Measurements from ENCODE around the gene PHACTR1.
"Not testable (repeated sequence)": the region's sequence is repeated elsewhere in the genome, so short reads cannot be mapped to it uniquely, and the experiment has no call there.

Gene PHACTR1

GRCh38 chr6:13234130-13234529 is 517.6 kb downstream of the PHACTR1 start:
- DNase-seq (ENCODE audit: low read depth, low spot score): no peak

GRCh38 chr6:13235339-13235738 is 518.8 kb downstream of the PHACTR1 start:
- no peak for DNase-seq (ENCODE audit: low read depth, low spot score)

DNA sequence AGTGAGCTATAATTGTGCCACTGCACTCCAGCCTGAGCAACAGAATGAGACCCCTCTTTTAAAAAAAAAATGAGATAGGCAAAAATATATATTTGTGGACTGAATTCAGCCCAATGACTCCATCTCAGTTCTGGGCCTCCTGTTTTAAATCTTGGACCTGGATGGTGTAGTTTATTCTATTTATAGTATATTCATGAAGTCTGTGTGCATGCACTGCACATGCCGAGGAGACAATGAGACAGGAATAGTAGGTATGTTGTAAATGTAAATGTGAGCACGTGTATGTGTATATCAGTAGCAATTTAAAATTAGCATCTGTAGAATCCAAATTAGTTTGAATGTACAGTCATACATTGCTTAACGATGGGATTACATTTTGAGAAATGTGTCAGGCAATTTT is 520.8 kb downstream of the PHACTR1 start:
- no peak for DNase-seq (ENCODE audit: low read depth, low spot score)

- no peak for DNase-seq (ENCODE audit: low read depth, low spot score)
Measured at GRCh38 chr6:13238017-13238416, 521.5 kb downstream of the PHACTR1 start.

GRCh38 chr6:13238640-13239216 is 522.2 kb downstream of the PHACTR1 start:
- no peak for DNase-seq (ENCODE audit: low read depth, low spot score)

- no peak for DNase-seq (ENCODE audit: low read depth, low spot score)
Measured at GRCh38 chr6:13239530-13240455, 523.2 kb downstream of the PHACTR1 start.

DNA sequence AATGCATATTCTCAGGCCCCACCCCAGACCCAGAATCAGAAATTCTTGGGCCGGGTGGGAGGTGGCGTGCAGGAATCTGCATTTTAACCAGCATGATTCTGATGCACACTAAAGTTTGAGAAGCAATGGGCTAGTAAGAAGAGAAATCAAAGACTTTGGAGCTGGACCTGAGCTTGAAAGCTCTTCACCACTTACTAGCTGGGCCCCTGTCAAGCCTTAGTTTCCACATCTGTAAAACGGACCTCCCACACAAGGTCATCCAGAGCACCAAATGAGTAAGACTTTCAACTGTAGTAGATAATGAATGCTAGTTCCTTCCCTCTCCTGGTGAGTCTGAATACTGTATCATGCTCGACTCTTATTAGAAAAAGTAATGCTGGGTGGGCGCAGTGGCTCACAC is 524.8 kb downstream of the PHACTR1 start:
- DNase-seq (ENCODE audit: low read depth, low spot score): no peak

- no peak for DNase-seq (ENCODE audit: low read depth, low spot score)
Measured at GRCh38 chr6:13242178-13242577, 525.6 kb downstream of the PHACTR1 start.

GRCh38 chr6:13242590-13242989 is 526.0 kb downstream of the PHACTR1 start:
- no peak for DNase-seq (ENCODE audit: low read depth, low spot score)

DNA sequence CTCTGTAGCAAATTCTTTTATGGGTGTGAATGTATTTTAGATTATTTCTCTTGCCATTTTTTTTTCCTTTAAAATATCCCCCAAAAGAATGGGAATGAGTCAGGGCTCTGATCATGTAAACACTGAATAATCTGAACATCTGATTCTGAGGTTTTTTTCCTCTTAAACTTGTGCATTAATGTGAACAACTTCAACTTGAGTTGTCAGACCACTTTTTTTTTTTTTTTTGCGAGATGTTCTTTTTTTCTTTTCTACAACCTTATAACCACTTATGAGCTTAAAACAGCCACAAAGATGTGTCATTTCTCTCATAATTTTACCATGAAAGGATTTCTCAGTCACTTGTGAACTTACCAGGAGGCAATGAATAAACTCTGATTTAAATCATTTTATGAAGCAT is 526.5 kb downstream of the PHACTR1 start:
- no peak for DNase-seq (ENCODE audit: low read depth, low spot score)

DNA sequence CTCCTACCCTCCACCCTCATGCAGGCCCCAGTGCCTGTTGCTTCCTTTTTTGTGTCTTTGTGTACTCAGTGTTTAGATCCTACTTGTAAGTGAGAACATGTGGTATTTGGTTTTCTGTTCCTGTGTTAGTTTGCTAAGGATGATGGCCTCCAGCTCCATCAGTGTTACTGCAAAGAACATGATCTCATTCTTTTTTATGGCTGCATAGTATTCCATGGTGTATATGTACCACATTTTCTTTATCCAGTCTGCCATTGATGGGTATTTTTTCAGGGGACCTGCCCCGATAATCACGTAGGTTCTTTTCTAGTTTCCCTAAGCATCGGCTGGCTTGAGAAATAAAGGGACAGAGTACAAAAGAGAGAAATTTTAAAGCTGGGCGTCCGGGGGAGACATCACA is 527.2 kb downstream of the PHACTR1 start:
- not testable (repeated sequence) for DNase-seq (ENCODE audit: low read depth, low spot score)

GRCh38 chr6:13247627-13248026 is 531.1 kb downstream of the PHACTR1 start:
- DNase-seq (ENCODE audit: low read depth, low spot score): no peak

DNA sequence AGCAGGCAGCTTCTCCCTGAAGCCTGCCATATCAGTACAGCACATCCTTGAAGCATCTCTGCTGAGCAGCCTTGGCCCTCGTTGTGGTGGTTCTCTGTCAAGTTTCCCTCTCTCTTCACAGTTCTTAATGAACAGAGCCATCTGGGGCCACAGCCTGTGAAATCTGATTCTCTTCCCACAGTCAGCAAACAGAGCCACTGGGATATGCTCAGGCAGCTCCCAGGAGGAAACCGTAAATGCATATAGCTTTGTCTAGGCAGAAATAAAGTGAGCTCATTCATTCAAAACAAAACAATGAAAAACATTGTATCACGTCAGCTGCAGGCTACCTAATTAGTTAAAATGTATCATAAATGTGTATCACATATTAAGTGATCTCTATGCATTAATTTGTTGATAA is 531.5 kb downstream of the PHACTR1 start:
- DNase-seq (ENCODE audit: low read depth, low spot score): no peak

DNA sequence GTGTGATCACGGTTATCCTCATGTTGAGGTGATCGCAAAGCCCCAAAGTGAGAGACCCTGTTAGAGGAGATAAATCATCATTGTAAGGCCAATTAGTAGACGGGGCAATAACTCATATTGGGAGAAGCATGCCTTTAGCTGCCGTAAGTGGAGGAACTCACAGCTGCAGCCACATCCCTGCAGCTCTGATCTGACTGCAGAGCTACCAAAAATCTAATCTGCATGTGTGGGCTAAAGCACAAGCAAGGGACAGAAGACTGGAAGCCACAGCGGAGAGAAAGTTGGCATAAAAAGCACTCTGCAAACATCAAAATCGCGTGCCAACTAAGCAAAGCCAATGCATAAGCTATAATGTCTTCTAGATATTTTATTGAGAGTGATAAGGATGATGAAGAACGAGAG is 532.0 kb downstream of the PHACTR1 start:
- no peak for DNase-seq (ENCODE audit: low read depth, low spot score)

DNA sequence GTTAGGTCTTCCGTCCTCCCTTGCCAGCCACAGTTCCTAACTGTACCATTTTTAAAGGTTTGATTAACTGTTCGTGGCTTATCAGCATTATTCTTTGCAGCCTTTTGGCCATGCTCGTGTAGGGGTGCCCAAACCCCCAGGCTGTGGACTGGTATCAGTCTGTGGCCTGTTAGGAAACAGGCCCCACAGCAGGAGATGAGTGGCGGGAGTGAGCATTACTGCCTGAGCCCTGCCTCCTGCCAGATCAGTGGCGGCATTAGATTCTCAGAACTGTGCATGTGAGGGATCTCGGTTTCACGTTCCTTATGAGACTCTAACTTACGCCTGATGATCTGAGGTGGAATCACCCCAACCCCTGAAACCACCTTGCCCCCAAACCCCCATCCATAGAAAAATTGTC is 532.4 kb downstream of the PHACTR1 start:
- DNase-seq (ENCODE audit: low read depth, low spot score): no peak

DNA sequence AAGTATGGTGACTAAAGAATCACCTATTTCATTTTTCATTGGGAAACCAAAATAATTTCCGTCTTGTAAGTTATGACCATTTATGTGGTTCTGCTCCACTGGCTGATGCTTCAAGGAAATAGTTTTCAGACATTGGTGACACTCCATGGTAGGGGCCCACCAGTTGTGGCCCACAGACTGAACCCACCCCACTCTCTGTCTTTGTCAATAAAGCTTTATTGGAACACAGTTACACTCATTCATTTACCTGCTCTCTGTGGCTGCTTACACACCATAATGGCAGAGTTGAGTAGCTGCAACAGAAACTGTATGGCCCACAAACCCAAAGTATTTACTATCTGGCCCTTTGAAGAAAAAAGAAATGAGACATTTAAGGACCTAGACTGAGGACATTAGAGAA is 533.2 kb downstream of the PHACTR1 start:
- DNase-seq (ENCODE audit: low read depth, low spot score): no peak

- no peak for DNase-seq (ENCODE audit: low read depth, low spot score)
Measured at GRCh38 chr6:13250703-13251102, 534.1 kb downstream of the PHACTR1 start.

- DNase-seq (ENCODE audit: low read depth, low spot score): no peak
Measured at GRCh38 chr6:13251242-13251641, 534.7 kb downstream of the PHACTR1 start.

DNA sequence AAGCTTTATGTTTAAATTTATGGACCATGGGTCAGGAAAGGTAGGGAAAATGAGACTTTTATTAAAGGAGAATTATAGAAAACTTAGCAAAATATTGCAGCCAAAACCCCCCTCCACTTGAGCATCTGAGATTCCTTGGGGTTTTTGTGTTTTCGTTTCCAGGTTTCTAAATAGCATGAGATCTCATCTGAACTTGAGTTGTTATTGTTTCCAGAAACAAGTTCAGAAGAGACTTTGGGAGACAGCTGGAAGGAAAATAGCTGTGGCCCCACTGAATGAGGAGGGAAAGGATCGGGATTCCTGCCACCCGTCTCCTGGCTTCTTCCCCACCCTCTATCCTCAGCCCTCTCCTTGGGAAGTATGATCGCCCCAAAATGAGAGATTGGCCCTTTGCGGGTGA is 536.2 kb downstream of the PHACTR1 start:
- DNase-seq (ENCODE audit: low read depth, low spot score): no peak

DNA sequence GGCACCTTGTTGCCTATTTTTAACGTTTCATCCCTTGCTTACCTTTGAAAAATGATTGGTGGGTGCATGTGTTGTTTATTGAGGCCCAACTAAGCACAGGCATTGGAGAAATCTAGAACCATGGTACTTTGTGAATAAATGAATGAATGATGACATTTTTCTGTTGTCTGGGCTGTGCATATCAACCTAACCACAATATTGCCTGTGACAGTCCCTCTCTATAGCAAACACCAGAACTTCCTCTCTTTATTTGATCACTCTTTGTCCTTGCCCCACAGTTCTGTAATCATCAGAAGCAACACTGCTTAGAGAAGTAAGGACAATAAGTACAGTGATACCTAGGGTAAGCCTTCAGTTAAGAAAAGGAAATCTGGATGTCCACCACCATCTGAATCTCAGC is 536.7 kb downstream of the PHACTR1 start:
- no peak for DNase-seq (ENCODE audit: low read depth, low spot score)

DNA sequence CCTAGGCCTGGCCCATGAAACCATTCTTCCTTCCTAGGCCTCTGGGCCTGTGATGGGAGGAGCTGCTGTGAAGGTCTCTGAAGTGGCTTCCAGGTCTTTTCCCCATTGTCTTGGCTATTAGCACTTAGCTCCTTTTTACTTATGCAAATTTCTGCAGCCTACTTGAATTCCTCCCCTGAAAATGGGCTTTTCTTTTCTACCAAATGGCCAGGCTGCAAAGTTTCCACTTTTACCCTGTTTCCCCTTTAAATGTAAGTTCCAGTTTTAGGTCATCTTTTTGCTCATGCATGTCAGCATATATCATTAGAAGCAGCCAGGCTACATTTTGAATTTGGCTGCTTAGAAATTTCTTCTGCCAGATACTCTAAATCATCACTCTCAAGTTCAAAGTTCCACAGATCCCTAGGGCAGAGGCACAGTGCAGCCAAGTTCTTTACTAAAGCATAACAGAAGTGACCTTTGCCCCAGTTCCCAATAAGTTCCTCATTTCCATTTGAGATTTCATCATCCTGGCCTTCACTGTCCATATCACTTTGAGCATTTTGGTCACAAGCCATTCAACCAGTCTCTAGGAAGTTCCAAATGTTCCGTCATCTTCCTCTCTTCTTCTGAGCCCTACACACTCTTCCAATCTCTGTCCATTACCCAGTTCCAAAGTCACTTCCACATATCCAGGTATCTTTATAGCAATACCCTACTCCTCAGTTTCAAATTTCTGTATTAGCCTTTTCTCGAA is 539.9 kb downstream of the PHACTR1 start:
- no peak for DNase-seq (ENCODE audit: low read depth, low spot score)

GRCh38 chr6:13259393-13259792 is 542.8 kb downstream of the PHACTR1 start:
- no peak for DNase-seq (ENCODE audit: low read depth, low spot score)
